GM23248 (cell line): ENCODE data around the gene CFAP210.

Experiments used
- EZH2 ChIP-seq: fragments of 200-600 bp; sonication (generic); IDR thresholded peaks from 2 replicates; pipeline ENCODE4 v1.6.1; 2018; ENCODE audit warnings: antibody characterized with exemption, mild to moderate bottlenecking; ENCODE audit not compliant: insufficient read depth, poor library complexity, severe bottlenecking
- EZH2phosphoT487 ChIP-seq: fragments of 200-600 bp; sonication (generic); IDR thresholded peaks from 2 replicates; pipeline ENCODE4 v1.6.1; 2018; ENCODE audit warnings: antibody characterized with exemption, moderate library complexity, mild to moderate bottlenecking, low read depth; ENCODE audit not compliant: insufficient read depth

DNA sequence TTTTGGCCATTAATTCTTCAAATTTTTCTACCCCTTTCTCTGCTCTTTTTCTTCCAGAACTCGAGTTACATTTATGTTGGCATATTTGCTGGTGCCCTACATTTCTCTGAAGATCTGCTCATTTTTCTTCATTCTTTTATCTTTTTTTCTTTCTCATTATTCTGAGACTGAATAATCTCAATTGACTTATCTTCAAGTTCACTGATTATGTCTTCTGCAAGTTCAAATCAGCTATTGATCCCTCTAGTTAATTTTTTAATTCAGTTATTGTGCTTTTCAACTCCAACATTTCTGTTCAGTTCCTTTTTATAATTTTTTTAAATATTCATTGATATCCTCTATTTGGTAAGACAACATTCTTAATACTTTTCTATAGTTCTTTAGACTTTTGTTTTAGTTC is 3.2 kb downstream of the CFAP210 start:
- TF ChIP-seq EZH2phosphoT487 (no peak), EZH2 (no peak)
